ENCODE measurements around the gene SLC43A1. TPM values are rescaled to one million over a fixed set of nuclear protein-coding genes. Genes with fewer than 3 reads are reported as not detected.
"Not testable (repeated sequence)": the region's sequence is repeated elsewhere in the genome, so short reads cannot be mapped to it uniquely, and the experiment has no call there.

The SLC43A1 gene
- total RNA-seq, 1 donor from 2014 or later, result 48.5 TPM

GRCh38 chr11:57541169-57541568 is 25.7 kb upstream of the SLC43A1 start:
- Mint-ChIP-seq H3K27me3 (peaks cover 10% of the 10 kb centered on the region), H3K4me3 (ENCODE audit: low read depth) (no peak overlapping the region), H3K27ac (no peak overlapping the region), H3K36me3 (ENCODE audit: insufficient read depth) (no peaks in the 10 kb centered on the region), H3K9me3 (ENCODE audit: low read depth) (no peaks in the 10 kb centered on the region), H3K4me1 (ENCODE audit: low read depth) (peaks cover 4% of the 10 kb centered on the region)
- no peak for TF ChIP-seq CTCF (IDR thresholded peaks at IDR 0.05; ENCODE audit: unreplicated experiment)
- no peak for DNase-seq (ENCODE audit: low spot score, unreplicated experiment)

GRCh38 chr11:57539342-57539741 is 23.8 kb upstream of the SLC43A1 start:
- TF ChIP-seq CTCF (IDR thresholded peaks at IDR 0.05; ENCODE audit: unreplicated experiment), result no peak
- no peak for DNase-seq (ENCODE audit: low spot score, unreplicated experiment)
- peaks cover 4% of the 10 kb centered on the region for H3K4me1 Mint-ChIP-seq (ENCODE audit: low read depth)
- no peaks in the 10 kb centered on the region for H3K9me3 Mint-ChIP-seq (ENCODE audit: low read depth)
- H3K4me3 Mint-ChIP-seq (ENCODE audit: low read depth), result no peak overlapping the region
- H3K27ac Mint-ChIP-seq, result no peak overlapping the region
- H3K36me3 Mint-ChIP-seq (ENCODE audit: insufficient read depth), result no peaks in the 10 kb centered on the region
- peaks cover 16% of the 10 kb centered on the region for H3K27me3 Mint-ChIP-seq

GRCh38 chr11:57536947-57537619 is 21.6 kb upstream of the SLC43A1 start, which contains the start of gene SMTNL1:
SMTNL1 (plus strand) TSS chr11:57537595; CDS start chr11:57542643, 5,048 bp downstream.
- Mint-ChIP-seq H3K4me3 (ENCODE audit: low read depth) (no peak within 1 kb of the TSS), H3K27ac (no peak within 1 kb of the TSS), H3K4me1 (ENCODE audit: low read depth) (no peaks in the 10 kb centered on the region), H3K9me3 (ENCODE audit: low read depth) (no peaks in the 10 kb centered on the region), H3K36me3 (ENCODE audit: insufficient read depth) (no peaks in the 10 kb centered on the region), H3K27me3 (peaks cover 6% of the 10 kb centered on the region)
- no peak for TF ChIP-seq CTCF (IDR thresholded peaks at IDR 0.05; ENCODE audit: unreplicated experiment)
- DNase-seq (ENCODE audit: low spot score, unreplicated experiment), result no peak

GRCh38 chr11:57534449-57534848 is 18.9 kb upstream of the SLC43A1 start:
- not testable (repeated sequence) for H3K27me3 Mint-ChIP-seq; H3K4me3 Mint-ChIP-seq (ENCODE audit: low read depth); H3K27ac Mint-ChIP-seq; H3K36me3 Mint-ChIP-seq (ENCODE audit: insufficient read depth); DNase-seq (ENCODE audit: low spot score, unreplicated experiment); H3K9me3 Mint-ChIP-seq (ENCODE audit: low read depth)
- H3K4me1 Mint-ChIP-seq (ENCODE audit: low read depth), result peaks cover 12% of the 10 kb centered on the region

GRCh38 chr11:57530596-57531507 is 15.3 kb upstream of the SLC43A1 start, which contains the start of gene TIMM10:
TIMM10 (minus strand) TSS chr11:57530754; CDS start chr11:57530189, 565 bp downstream.
- peaks cover 1% of the 10 kb centered on the region for H3K36me3 Mint-ChIP-seq (ENCODE audit: insufficient read depth)
- peak within 1 kb of the TSS; percentile 97 for H3K27ac Mint-ChIP-seq
- peaks cover 4% of the 10 kb centered on the region for H3K27me3 Mint-ChIP-seq
- H3K4me1 Mint-ChIP-seq (ENCODE audit: low read depth), result peaks cover 23% of the 10 kb centered on the region
- H3K9me3 Mint-ChIP-seq (ENCODE audit: low read depth), result no peaks in the 10 kb centered on the region
- peak; percentile 82 for DNase-seq (ENCODE audit: low spot score, unreplicated experiment)
- TF ChIP-seq CTCF (IDR thresholded peaks at IDR 0.05; ENCODE audit: unreplicated experiment), result no peak
- H3K4me3 Mint-ChIP-seq (ENCODE audit: low read depth), result peak within 1 kb of the TSS; percentile 83

All from progenitor cell of endocrine pancreas (in vitro differentiated cells).